IPS DF 4.7 (cell line): Measurements from ENCODE around the gene ADARB1.

Source experiments
- DNase-seq: peaks from one replicate; pipeline ENCODE4 v3.0.0-alpha.2; 2013; ENCODE audit warnings: low spot score; ENCODE audit errors: extremely low read depth

The ADARB1 gene

GRCh38 chr21:45148316-45148990 lies 74.1 kb downstream of the ADARB1 start:
- DNase-seq, result no peak

GRCh38 chr21:45149021-45149420 lies 74.6 kb downstream of the ADARB1 start:
- no peak for DNase-seq

DNA sequence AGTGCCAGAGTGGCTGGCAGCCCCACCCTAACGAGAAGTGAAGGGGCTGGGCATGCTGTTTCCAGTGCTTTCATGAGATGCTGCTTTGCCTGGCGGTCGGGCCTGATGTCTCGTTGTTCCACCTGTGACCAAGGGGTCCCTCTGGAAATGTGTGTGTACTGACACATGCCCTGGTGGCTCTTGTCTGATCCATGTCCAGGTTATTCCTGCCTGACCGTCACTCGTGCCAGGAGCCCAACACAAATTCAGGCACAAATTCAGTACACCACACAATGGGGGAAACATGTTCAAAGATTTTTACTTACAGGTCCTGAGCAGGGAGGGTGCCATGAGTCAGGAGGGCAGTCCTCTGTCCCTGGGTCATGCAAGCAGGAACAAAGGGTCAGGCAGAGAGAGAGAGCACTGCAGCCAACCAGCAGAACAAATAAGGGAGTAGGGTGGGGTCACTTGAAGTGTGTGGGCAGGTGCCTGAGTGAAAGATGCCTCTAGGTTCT lies 76.3 kb downstream of the ADARB1 start:
- DNase-seq, result no peak

DNA sequence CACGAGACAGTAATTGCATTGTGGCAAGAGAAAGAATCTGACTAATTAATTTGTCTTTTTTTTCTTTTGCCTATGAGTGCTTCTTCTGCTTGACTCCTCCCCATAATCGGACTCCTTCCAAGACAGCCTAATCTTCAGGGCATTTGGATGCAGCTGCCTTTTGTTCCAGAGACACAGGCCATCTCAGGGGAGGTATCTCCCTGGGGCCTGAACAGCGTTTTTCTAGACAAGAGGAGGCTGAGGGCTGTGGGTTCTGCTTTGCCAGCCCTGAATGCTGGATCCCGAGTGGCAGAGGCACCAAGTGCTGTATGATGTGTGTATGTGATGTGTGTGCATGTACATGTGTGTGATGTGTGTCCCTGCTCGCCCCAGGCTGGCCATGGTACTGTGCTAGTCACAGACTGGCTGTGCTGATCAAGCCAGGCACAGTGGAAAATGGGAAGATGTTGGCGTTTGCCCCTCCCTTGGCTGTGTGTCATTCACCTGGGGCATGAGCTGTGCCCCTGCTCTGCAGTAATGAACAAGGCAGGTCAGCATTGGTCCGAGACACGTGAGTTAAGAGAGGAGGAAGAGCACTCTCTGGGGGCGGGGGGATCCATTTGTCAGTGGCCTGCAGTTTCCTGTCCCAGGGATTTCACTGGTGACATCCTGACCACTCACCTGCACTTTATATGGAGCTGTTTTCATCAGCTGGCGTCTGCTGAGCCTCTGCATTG lies 77.2 kb downstream of the ADARB1 start:
- DNase-seq, result no peak

GRCh38 chr21:45152265-45152746 lies 77.9 kb downstream of the ADARB1 start:
- no peak for DNase-seq

DNA sequence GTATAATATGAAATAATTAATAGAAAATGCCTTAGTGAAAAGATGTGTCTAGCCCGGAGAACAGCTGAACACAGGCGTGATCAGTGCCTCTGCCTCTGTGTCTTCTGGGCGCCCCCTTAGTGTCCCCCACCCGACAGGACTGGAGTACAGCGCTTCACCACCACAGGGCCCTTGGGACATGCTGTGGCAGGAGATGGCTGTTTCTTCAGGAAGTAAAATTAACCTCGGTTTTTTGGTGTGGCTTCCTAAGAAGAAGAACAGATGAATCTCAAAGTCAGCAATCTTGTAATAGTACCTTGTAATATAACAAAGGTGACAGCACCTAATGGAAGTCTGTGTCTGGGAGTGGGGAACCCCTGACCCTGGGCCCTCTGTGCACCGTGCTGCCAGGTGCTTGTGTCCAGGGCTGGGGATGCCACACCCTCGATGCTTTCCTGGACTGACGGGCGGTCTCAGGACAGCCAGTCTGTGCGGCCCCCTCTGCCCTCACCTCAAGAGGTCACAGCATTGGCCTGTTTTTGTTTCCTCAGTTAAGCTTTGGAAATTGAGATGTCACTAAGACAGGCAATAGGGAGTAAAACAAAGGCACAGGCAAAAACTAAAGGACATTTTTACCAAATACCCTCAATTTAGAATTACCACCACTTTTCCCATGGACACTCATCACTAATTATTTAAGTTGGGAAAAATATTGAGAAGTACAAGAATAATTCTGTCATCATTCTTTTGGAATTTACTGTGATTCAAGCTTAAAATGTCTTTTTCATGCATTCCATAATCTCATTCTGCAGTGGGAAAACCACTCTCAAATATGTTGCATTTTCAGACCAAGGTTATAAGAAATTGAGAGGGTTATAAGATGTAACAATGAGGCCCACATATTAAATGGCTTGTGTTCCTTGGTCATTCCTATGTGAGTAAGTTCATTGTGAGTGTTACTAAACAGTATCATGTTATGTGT lies 79.3 kb downstream of the ADARB1 start:
- no peak for DNase-seq

DNA sequence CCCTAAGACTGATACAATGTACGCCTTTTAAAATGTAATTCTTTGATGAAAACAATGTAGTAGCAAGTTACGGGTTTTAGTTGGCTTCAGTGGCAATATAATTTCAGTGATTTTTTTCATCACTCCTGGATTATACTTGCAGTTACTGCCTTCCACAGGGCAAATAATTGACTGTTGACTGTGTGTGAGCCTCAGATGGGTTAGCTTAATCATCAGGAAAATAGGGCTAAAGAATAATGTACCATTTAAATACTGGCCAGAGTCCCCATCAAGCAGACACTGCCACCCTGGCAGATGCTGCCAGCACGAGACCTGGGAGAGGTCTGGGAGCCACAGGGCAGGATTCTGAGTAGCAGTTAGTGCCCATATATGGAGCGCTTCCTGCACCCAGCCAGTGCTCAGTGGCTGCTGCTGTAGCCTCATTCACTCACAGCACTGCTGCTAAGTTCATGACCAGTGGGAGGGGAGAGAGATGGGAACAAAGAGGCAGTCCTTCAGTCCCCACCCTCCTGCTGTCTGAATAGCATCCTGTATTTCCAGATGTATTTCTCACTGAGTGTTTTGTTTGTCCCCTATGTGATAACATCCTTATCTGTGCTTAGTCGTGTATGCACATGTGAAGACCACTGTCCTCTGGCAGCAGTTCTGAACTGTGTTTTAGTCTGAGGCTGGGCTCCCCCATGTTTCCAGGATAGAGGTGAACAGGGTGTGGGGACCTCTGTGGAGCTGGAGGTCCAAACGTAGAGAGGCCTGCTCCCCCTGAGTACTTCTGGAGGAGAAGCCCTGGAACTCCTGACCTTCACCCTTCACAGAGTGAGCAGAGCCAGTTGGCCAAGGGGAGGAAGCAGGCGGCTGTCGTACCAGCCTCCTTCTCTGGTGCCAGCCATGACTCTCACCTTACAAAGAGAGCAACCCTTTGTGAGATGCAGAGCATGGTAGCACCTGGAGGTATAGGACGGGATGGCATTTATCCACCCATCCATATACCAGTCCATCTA lies 80.4 kb downstream of the ADARB1 start:
- DNase-seq, result no peak

GRCh38 chr21:45155910-45156309 lies 81.5 kb downstream of the ADARB1 start:
- no peak for DNase-seq

GRCh38 chr21:45156459-45156858 lies 82.1 kb downstream of the ADARB1 start:
- no peak for DNase-seq

GRCh38 chr21:45157932-45158331 lies 83.6 kb downstream of the ADARB1 start:
- DNase-seq, result no peak

GRCh38 chr21:45158491-45159423 lies 84.4 kb downstream of the ADARB1 start:
- DNase-seq, result no peak

DNA sequence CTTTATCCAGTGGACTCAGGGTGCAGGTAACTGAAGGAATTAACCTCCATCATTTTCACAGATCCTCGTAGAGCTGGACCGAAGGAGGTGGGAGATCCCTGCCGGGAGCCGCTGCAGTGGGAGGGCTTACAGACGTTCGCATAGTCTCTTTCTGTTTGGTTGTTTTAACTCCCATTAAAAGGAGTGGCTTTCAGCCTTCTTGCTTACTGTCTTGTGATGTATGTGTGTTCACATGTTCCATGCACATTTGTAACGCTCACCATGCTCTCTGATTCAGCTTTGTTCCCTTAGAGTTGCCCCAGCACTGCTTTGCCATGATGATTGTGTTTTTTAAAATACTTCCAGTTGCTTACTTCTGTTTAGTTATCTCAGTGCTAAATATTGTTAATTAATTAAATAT lies 85.8 kb downstream of the ADARB1 start:
- DNase-seq, result no peak

- DNase-seq, result no peak
These were observed 86.9 kb downstream of the ADARB1 start for GRCh38 chr21:45161038-45161945.

DNA sequence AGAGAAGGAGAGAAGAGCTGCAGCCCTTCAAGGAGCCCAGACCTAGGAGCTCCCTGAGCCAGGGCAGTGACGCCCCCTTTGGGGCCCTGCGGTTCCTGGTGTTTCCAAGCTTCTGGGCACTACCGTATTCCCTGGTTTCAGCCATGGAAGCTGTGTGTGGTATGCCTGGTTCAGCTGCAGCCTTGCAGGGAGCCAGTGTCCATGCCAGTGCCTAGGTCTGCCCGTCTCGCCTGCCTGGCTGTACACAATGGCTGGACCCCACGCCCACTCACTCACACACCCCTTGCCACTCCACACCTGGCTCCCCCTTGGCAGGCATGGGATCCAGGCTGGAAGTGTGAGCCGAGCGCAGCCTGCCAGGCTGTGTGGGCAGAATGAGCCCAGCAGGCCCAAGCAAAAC lies 87.7 kb downstream of the ADARB1 start:
- no peak for DNase-seq

GRCh38 chr21:45162809-45163208 lies 88.4 kb downstream of the ADARB1 start:
- no peak for DNase-seq

- DNase-seq, result no peak
These were observed 89.2 kb downstream of the ADARB1 start for GRCh38 chr21:45163413-45164123.

DNA sequence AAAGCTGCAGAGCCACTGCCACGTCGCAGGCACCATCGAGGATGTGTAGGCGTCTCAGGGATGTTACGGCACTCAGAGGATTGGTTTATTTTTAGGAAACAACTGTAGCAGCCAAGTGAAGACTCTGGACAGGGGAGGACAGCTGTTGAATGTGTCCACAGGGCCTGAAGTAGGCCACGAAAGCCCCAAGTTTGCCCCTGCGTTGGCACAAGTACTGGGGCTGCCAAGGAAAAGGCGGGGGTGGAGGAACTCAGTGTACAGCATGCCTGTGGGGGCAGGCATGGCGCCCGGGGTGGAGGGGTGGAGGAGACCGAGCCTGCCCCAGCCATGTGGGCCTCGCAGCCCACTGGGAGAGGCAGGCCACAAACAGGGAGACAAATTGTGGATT lies 89.7 kb downstream of the ADARB1 start:
- DNase-seq, result no peak

DNA sequence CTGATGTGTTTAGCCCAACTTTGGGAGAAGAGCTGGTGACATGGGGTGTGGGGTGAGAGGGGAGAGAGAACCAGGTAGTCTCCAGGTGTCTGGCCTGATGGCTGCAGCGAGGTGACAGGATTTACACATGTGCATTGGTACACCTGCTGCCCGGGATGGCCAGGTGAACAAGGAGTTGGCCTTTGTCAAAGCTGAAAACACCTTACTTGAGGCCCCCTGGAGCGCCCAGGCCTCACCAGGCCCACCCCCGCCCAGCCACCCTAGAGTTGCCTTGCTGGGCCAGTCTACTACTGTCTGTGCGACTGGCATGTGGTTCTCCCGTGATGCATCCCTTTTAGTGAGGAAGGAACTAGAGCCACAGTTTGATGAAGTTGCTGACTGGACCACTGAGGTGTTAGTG lies 90.5 kb downstream of the ADARB1 start:
- DNase-seq, result no peak
